ENCODE measurements around the gene PRTFDC1.

GRCh38 chr10:24962995-24963394 is 10.6 kb upstream of the PRTFDC1 start:
- TF ChIP-seq POLR2AphosphoS5 (IDR thresholded peaks at IDR 0.05; ENCODE audit: low read depth, low read length) (no peak), POLR2A (IDR thresholded peaks at IDR 0.05; ENCODE audit: low read depth, low read length) (no peak), TAF1 (IDR thresholded peaks at IDR 0.05; ENCODE audit: borderline replicate concordance, low read depth, low read length) (no peak)

All from GM12892 (cell line).